H9 (cell line): ENCODE results near the gene SSH3. TPM values are rescaled to one million over a fixed set of nuclear protein-coding genes. Genes with fewer than 3 reads are reported as not detected.

Experiments
- DNase-seq: peaks from one replicate; pipeline ENCODE4 v3.0.0-alpha.2; 2017
- H2AFZ ChIP-seq: one replicate; pipeline ENCODE4 v1.6.1; 2013; ENCODE audit warnings: mild to moderate bottlenecking, low read length, control low read depth, moderate library complexity
- H2AK5ac ChIP-seq: 2 replicates; pipeline ENCODE4 v1.6.1; 2013; ENCODE audit warnings: low read length, control low read depth, mixed read lengths; ENCODE audit not compliant: insufficient read length
- H2BK120ac ChIP-seq: one replicate; pipeline ENCODE4 v1.6.1; 2013; ENCODE audit warnings: low read depth, mild to moderate bottlenecking, low read length, control low read depth, inconsistent platforms; ENCODE audit not compliant: poor library complexity, severe bottlenecking
- H2BK12ac ChIP-seq: 2 replicates; pipeline ENCODE4 v1.6.1; 2013; ENCODE audit warnings: low read length, control low read depth, mixed read lengths, low read depth; ENCODE audit not compliant: insufficient read length
- H2BK15ac ChIP-seq: 2 replicates; pipeline ENCODE4 v1.6.1; 2013; ENCODE audit warnings: low read depth, low read length, control low read depth
- H2BK20ac ChIP-seq: one replicate; pipeline ENCODE4 v1.6.1; 2013; ENCODE audit warnings: low read depth, mild to moderate bottlenecking, low read length, control low read depth, inconsistent platforms; ENCODE audit not compliant: poor library complexity, severe bottlenecking
- H2BK5ac ChIP-seq: 2 replicates; pipeline ENCODE4 v1.6.1; 2013; ENCODE audit warnings: low read length, control low read depth, mixed read lengths; ENCODE audit not compliant: insufficient read length
- H3K14ac ChIP-seq: 2 replicates; pipeline ENCODE4 v1.6.1; 2013; ENCODE audit warnings: low read length, control low read depth; ENCODE audit not compliant: insufficient read depth
- H3K18ac ChIP-seq: 2 replicates; pipeline ENCODE4 v1.6.1; 2013; ENCODE audit warnings: low read depth, mild to moderate bottlenecking, mixed read lengths, low read length, control low read depth; ENCODE audit not compliant: insufficient read length
- H3K23ac ChIP-seq: 2 replicates; pipeline ENCODE4 v1.6.1; 2013; ENCODE audit warnings: low read length, control low read depth, mixed read lengths, low read depth; ENCODE audit not compliant: insufficient read length
- H3K23me2 ChIP-seq: 2 replicates; pipeline ENCODE4 v1.6.1; 2013; ENCODE audit warnings: low read depth, mild to moderate bottlenecking, mixed read lengths, low read length, control low read depth; ENCODE audit not compliant: insufficient read length, poor library complexity, severe bottlenecking
- H3K27ac ChIP-seq: 2 replicates; pipeline ENCODE4 v1.5.1; 2013; ENCODE audit warnings: low read length, control low read depth, mixed read lengths, low read depth; ENCODE audit not compliant: insufficient read length
- H3K27me3 ChIP-seq: 2 replicates; pipeline ENCODE4 v1.6.1; 2013; ENCODE audit warnings: low read length, control low read depth, inconsistent platforms; ENCODE audit not compliant: insufficient read depth
- H3K4ac ChIP-seq: 2 replicates; pipeline ENCODE4 v1.6.1; 2013; ENCODE audit warnings: low read depth, mild to moderate bottlenecking, control low read depth, inconsistent platforms, low read length, moderate library complexity
- H3K4me1 ChIP-seq: 2 replicates; pipeline ENCODE4 v1.6.1; 2013; ENCODE audit warnings: low read length, control low read depth, inconsistent platforms; ENCODE audit not compliant: insufficient read depth
- H3K4me2 ChIP-seq: 2 replicates; pipeline ENCODE4 v1.6.1; 2013; ENCODE audit warnings: low read length, control low read depth, mixed read lengths; ENCODE audit not compliant: insufficient read length, insufficient read depth
- H3K56ac ChIP-seq: 2 replicates; pipeline ENCODE4 v1.6.1; 2013; ENCODE audit warnings: low read depth, mild to moderate bottlenecking, mixed read lengths, low read length, control low read depth; ENCODE audit not compliant: insufficient read length
- H3K79me1 ChIP-seq: 2 replicates; pipeline ENCODE4 v1.6.1; 2013; ENCODE audit warnings: low read depth, mild to moderate bottlenecking, moderate library complexity, low read length, control low read depth, inconsistent platforms; ENCODE audit not compliant: insufficient read depth, poor library complexity, severe bottlenecking
- H3K79me2 ChIP-seq: 2 replicates; pipeline ENCODE4 v1.6.1; 2013; ENCODE audit warnings: low read length, control low read depth, inconsistent platforms; ENCODE audit not compliant: insufficient read depth
- H3K9ac ChIP-seq: 2 replicates; pipeline ENCODE4 v1.6.1; 2013; ENCODE audit warnings: low read length, control low read depth, mixed read lengths; ENCODE audit not compliant: insufficient read length; ENCODE audit errors: extremely low read depth
- H3K9me3 ChIP-seq: one replicate; pipeline ENCODE4 v1.6.1; 2013; ENCODE audit warnings: low read depth, low read length, inconsistent platforms; ENCODE audit not compliant: control insufficient read depth
- H3T11ph ChIP-seq: one replicate; pipeline ENCODE4 v1.6.1; 2013; ENCODE audit warnings: mild to moderate bottlenecking, low read length, control low read depth, inconsistent platforms
- H4K20me1 ChIP-seq: one replicate; pipeline ENCODE4 v1.6.1; 2013; ENCODE audit not compliant: control insufficient read depth, insufficient read length, insufficient read depth
- H4K5ac ChIP-seq: 2 replicates; pipeline ENCODE4 v1.6.1; 2013; ENCODE audit warnings: low read depth, mild to moderate bottlenecking, mixed read lengths, low read length, control low read depth; ENCODE audit not compliant: insufficient read length
- H4K8ac ChIP-seq: replicated peaks from 2 replicates; pipeline ENCODE4 v1.6.1; 2013; ENCODE audit warnings: low read length, control low read depth, mixed read lengths, low read depth; ENCODE audit not compliant: insufficient read length
- H4K91ac ChIP-seq: 2 replicates; pipeline ENCODE4 v1.6.1; 2013; ENCODE audit warnings: low read depth, mild to moderate bottlenecking, moderate library complexity, mixed read lengths, low read length, control low read depth; ENCODE audit not compliant: insufficient read length
- H3K27ac Mint-ChIP-seq, 3 experiments: 2 replicates in 2 of 3; 3 replicates in 1 of 3; pipeline ENCODE4 v1.8.0; 2020 to 2021; ENCODE audit warnings: mixed read lengths in 3 of 3, mild to moderate bottlenecking in 1 of 3, moderate library complexity in 1 of 3
- H3K27me3 Mint-ChIP-seq: 2 replicates; pipeline ENCODE4 v1.8.0; 2021; ENCODE audit warnings: low read depth, mild to moderate bottlenecking, moderate library complexity, mixed read lengths
- H3K36me3 Mint-ChIP-seq, 3 experiments: 2 replicates in 2 of 3; 3 replicates in 1 of 3; pipeline ENCODE4 v1.8.0; 2020 to 2021; ENCODE audit warnings: low read depth in 3 of 3, mixed read lengths in 3 of 3; ENCODE audit not compliant: insufficient read depth in 1 of 3
- H3K4me1 Mint-ChIP-seq, 2 experiments: 2 replicates each; pipeline ENCODE4 v1.8.0; 2020; ENCODE audit warnings: mixed read lengths in 2 of 2
- H3K4me3 Mint-ChIP-seq, 2 experiments: 2 replicates in 1 of 2; 3 replicates in 1 of 2; pipeline ENCODE4 v1.8.0; 2020 to 2021; ENCODE audit warnings: mild to moderate bottlenecking in 2 of 2, mixed read lengths in 2 of 2, moderate library complexity in 1 of 2
- H3K9me3 Mint-ChIP-seq, 2 experiments: 2 replicates in 1 of 2; 3 replicates in 1 of 2; pipeline ENCODE4 v1.8.0; 2020; ENCODE audit warnings: mild to moderate bottlenecking in 2 of 2, mixed read lengths in 2 of 2, moderate library complexity in 1 of 2
- WGBS: extraction: QIAGEN DNeasy Blood & Tissue Kit; methylation state at CpG from one replicate; pipeline ENCODE4 v1.1.7; 2013; ENCODE audit warnings: missing lambda C conversion rate, low lambda C conversion rate, mixed read lengths; ENCODE audit not compliant: insufficient read length; ENCODE audit errors: extremely low coverage; 5-methylcytosine and 5-hydroxymethylcytosine counted together
- total RNA-seq: library from RNA; stranded (reverse); gene quantifications from 2 replicates; pipeline ENCODE4 v1.2.1, GENCODE V29; 2021
- TF ChIP-seq, protein P1 (sequence below): fragments of 200-600 bp; sonication (generic); conservative IDR thresholded peaks from 3 replicates; pipeline ENCODE4 v1.8.0; 2021; ENCODE audit warnings: antibody characterized with exemption, mild to moderate bottlenecking

The SSH3 gene
- total RNA-seq, 1 experiment from 2014 or later, result 42.2 TPM

DNA sequence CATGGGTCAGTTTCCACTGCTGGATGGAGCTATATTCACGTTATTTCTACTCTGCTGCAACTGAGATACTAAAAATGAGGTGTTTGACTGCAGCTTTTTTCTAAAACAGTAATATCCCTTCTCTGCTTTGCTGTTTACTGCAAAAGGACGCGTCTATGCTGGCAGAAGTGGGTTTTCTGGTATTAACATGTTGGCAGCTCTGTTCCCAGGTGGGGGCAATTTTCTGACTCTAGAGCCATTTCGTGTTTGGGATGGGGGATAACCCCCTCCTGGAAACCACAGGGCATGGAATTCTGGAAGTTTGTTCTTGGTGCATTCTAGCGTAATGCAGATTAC is 32.2 kb upstream of the SSH3 start:
- no peak overlapping the region for H2BK120ac ChIP-seq
- H3T11ph ChIP-seq, result no peak overlapping the region
- H4K20me1 ChIP-seq, result peaks cover 3% of the 10 kb centered on the region
- no peaks in the 10 kb centered on the region for H3K27me3 ChIP-seq
- peaks cover 0 to 11% (median 10%) of the 10 kb centered on the region in 3 experiments; a peak in 5 of 7 replicates for H3K36me3 Mint-ChIP-seq
- H3K27ac ChIP-seq, result no peak overlapping the region
- H3K9ac ChIP-seq, result no peak overlapping the region
- H2BK5ac ChIP-seq, result no peak overlapping the region
- no peaks in the 10 kb centered on the region for H3K79me1 ChIP-seq
- H3K14ac ChIP-seq, result no peak overlapping the region
- H3K56ac ChIP-seq, result no peak overlapping the region
- H4K8ac ChIP-seq, result no peak overlapping the region
- H2AFZ ChIP-seq, result no peak overlapping the region
- H3K9me3 Mint-ChIP-seq, result no peaks in the 10 kb centered on the region
- TF ChIP-seq, protein P1, sequence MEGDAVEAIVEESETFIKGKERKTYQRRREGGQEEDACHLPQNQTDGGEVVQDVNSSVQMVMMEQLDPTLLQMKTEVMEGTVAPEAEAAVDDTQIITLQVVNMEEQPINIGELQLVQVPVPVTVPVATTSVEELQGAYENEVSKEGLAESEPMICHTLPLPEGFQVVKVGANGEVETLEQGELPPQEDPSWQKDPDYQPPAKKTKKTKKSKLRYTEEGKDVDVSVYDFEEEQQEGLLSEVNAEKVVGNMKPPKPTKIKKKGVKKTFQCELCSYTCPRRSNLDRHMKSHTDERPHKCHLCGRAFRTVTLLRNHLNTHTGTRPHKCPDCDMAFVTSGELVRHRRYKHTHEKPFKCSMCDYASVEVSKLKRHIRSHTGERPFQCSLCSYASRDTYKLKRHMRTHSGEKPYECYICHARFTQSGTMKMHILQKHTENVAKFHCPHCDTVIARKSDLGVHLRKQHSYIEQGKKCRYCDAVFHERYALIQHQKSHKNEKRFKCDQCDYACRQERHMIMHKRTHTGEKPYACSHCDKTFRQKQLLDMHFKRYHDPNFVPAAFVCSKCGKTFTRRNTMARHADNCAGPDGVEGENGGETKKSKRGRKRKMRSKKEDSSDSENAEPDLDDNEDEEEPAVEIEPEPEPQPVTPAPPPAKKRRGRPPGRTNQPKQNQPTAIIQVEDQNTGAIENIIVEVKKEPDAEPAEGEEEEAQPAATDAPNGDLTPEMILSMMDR, result no peak
- no peak overlapping the region; a peak in 1 of 7 replicates for H3K27ac Mint-ChIP-seq
- H3K18ac ChIP-seq, result no peak overlapping the region
- no peak for DNase-seq
- H3K4ac ChIP-seq, result no peak overlapping the region
- peak overlapping the region in 1 of 2 experiments; percentile 73; a peak in 3 of 5 replicates for H3K4me3 Mint-ChIP-seq
- no CpG with 5 or more reads among the region's 5 CpGs for WGBS
- H3K4me1 ChIP-seq, result peaks cover 12% of the 10 kb centered on the region
- H2BK15ac ChIP-seq, result no peak overlapping the region
- no peak overlapping the region for H2BK12ac ChIP-seq
- no peak overlapping the region for H2BK20ac ChIP-seq
- H3K9me3 ChIP-seq, result no peaks in the 10 kb centered on the region
- H2AK5ac ChIP-seq, result no peak overlapping the region
- H4K5ac ChIP-seq, result no peak overlapping the region
- H3K4me1 Mint-ChIP-seq, result peaks cover 30 to 38% of the 10 kb centered on the region in 2 experiments
- H3K23me2 ChIP-seq, result peaks cover 8% of the 10 kb centered on the region
- no peaks in the 10 kb centered on the region; the same call in 1 of the 2 replicates for H3K27me3 Mint-ChIP-seq
- H3K79me2 ChIP-seq, result peaks cover 12% of the 10 kb centered on the region; the same call in 1 of the 2 replicates
- H4K91ac ChIP-seq, result no peak overlapping the region
- H3K23ac ChIP-seq, result no peak overlapping the region
- peak overlapping the region; percentile 31 for H3K4me2 ChIP-seq
